HUES48 (cell line): ENCODE data around the gene HOXC12.

Source experiments
- H3K27ac ChIP-seq: one replicate; pipeline ENCODE4 v1.7.0; 2013; ENCODE audit warnings: low read depth, low read length, inconsistent platforms
- H3K27me3 ChIP-seq: 2 replicates; pipeline ENCODE4 v1.6.1; 2013; ENCODE audit warnings: mild to moderate bottlenecking, low read length; ENCODE audit not compliant: control insufficient read depth, insufficient read depth
- H3K36me3 ChIP-seq: 2 replicates; pipeline ENCODE4 v1.6.1; 2013; ENCODE audit warnings: low read length; ENCODE audit not compliant: control insufficient read depth, insufficient read depth
- H3K4me1 ChIP-seq: 2 replicates; pipeline ENCODE4 v1.6.1; 2013; ENCODE audit warnings: mild to moderate bottlenecking, low read length; ENCODE audit not compliant: control insufficient read depth, insufficient read depth
- H3K4me3 ChIP-seq: 2 replicates; pipeline ENCODE4 v1.5.1; 2013; ENCODE audit warnings: mild to moderate bottlenecking, low read depth, low read length
- H3K9ac ChIP-seq: 2 replicates; pipeline ENCODE4 v1.6.1; 2013; ENCODE audit warnings: mild to moderate bottlenecking, low read depth, low read length, moderate library complexity
- H3K9me3 ChIP-seq: 2 replicates; pipeline ENCODE4 v1.6.1; 2013; ENCODE audit warnings: low read length; ENCODE audit not compliant: control insufficient read depth, insufficient read depth

The HOXC12 gene

DNA sequence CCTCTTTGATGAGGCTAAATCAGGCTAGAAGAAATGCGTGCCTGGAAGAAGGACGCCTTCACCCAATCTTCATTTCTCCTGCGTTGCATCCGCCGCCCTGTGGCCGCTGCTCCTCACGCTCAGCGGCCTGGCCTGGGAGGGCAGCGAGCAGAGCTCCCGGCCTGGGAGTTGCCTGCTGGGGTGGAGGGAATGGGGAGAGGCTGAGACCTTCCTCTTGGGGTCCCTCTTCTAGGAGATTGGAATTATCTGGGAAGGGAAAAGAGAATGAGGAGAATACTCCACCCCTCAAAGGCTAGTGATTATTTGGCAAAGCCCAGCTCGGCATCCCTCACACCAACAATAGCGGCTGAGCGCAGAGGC is 2.4 kb upstream of the HOXC12 start:
- H3K36me3 ChIP-seq = no peaks in the 10 kb centered on the region
- H3K4me1 ChIP-seq = 0 out of 2 replicates have a peak, but pooled peaks cover 5% of the 10 kb centered on the region
- H3K27me3 ChIP-seq = peaks cover 100% of the 10 kb centered on the region
- H3K4me3 ChIP-seq = no peak overlapping the region
- no peak overlapping the region for H3K27ac ChIP-seq
- no peak overlapping the region for H3K9ac ChIP-seq
- H3K9me3 ChIP-seq = 0 out of 2 replicates have a peak, but pooled peaks cover 3% of the 10 kb centered on the region

DNA sequence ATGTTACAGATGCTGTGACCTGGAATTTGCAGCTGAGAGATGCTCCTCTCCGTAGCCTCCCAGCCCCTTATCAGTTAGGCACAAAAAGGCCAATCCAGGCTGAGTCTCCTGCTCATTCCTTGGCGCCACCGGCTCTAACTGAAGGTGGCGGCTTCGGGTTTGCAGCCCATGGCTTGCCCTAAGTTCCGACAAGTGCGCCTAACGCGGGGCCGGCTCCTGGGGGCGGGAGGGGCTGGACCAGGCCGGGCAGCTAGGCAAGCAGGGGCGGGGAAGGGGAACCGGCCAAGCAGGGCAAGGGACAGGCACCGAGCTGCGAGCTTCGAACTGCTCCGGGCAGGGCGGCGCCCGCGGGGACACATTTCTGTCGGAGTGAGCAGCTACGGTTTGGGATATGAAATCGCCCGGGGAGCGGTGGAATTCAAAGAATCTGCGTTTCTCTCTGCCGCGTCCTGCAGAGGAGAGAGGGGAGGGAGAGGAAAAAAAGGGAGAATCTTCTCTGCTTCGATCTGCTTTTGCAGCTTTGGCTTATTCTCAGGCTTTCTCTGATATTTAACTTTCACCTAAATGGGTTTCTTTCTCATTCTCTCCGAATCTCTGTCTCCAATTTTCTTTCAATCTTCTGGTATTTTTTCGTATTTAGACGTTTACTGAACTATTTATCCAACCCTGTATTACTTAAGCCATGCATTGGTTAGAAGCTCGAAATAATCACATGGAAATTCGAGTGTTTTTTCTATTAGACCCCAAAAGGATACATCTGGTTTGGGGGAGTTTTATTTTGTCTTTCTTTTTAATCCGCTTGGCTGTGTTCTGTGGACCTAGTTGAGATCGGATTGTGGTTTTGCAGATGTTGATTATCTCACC is 1.6 kb upstream of the HOXC12 start:
- 0 out of 2 replicates have a peak, but pooled peaks cover 3% of the 10 kb centered on the region for H3K9me3 ChIP-seq
- H3K27ac ChIP-seq = no peak overlapping the region
- no peak overlapping the region for H3K4me3 ChIP-seq

DNA sequence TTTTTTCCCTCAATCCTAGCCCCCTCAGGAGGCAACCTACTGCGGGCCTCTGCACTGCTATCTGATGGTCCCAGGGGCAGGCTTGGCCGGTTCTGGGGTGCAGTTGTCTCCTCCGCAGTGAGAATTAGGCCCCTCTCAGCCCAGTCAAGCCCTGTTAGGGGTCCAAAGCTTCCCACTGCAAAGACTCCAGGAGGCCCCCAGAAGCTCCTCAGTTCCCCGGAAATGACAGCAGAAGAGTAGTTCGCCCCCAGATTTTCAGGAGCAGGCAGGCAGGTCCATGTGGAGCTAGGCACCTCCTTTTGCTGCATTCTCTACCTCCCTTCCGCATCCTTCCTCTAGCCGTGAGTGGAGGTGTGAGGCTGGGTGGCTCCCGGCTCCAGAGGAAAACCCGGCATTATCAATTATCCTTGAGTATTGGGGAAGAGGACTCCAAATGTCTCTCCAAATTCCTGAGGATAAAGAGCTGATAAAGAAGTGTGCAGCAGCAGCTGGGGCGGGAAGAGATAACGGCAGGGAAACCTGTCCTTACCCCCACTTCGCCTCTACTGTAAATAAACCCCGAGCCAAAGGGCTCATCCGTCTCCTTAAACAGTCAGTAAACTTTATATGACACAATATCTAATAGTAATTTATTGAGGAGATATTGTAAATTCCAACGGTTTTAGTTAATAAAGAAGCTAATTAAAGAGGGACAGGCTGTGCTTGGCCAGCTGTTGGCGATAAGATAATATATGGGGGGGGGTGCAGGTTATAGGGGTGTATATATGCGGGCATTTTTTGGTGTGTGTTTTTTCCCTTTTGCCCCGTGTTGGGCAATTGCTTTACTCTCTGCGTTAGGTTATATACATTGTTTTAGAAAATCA is 641 bp upstream of the HOXC12 start:
- Histone ChIP-seq H3K4me1 (0 out of 2 replicates have a peak, but pooled peaks cover 5% of the 10 kb centered on the region), H3K27me3 (peaks cover 100% of the 10 kb centered on the region), H3K9me3 (0 out of 2 replicates have a peak, but pooled peaks cover 3% of the 10 kb centered on the region), H3K4me3 (no peak overlapping the region), H3K9ac (no peak overlapping the region), H3K27ac (no peak overlapping the region), H3K36me3 (no peaks in the 10 kb centered on the region)

More for the DNA sequence above, 1.6 kb upstream of the HOXC12 start:
- Histone ChIP-seq H3K9ac (no peak overlapping the region), H3K4me1 (0 out of 2 replicates have a peak, but pooled peaks cover 5% of the 10 kb centered on the region), H3K36me3 (no peaks in the 10 kb centered on the region), H3K27me3 (peaks cover 100% of the 10 kb centered on the region)

DNA sequence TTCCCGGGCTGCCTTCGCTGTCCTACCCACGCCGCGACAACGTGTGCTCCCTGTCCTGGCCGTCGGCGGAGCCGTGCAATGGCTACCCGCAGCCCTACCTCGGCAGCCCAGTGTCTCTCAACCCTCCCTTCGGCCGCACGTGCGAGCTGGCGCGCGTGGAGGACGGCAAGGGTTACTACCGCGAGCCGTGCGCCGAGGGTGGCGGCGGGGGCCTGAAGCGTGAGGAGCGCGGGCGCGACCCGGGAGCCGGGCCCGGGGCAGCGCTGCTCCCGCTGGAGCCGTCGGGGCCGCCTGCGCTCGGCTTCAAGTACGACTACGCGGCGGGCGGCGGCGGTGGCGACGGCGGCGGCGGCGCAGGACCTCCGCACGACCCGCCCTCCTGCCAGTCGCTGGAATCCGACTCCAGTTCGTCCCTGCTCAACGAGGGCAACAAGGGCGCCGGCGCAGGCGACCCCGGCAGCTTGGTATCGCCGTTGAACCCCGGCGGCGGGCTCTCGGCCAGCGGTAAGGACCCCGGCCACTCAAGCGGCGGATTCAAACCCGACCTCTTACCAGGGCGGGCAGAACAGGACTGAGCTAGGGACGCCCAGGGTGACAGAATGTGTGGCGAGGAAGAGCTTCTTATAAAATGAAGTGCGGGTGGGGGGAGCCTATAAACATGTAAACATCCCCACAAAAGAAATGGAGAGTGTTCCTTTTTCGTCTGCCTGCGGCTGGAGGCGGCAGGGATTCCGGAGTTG is 503 bp downstream of the HOXC12 start:
- Histone ChIP-seq H3K4me3 (no peak overlapping the region), H3K9ac (no peak overlapping the region), H3K9me3 (0 out of 2 replicates have a peak, but pooled peaks cover 3% of the 10 kb centered on the region), H3K36me3 (no peaks in the 10 kb centered on the region), H3K27me3 (peaks cover 100% of the 10 kb centered on the region), H3K27ac (no peak overlapping the region), H3K4me1 (0 out of 2 replicates have a peak, but pooled peaks cover 3% of the 10 kb centered on the region)

DNA sequence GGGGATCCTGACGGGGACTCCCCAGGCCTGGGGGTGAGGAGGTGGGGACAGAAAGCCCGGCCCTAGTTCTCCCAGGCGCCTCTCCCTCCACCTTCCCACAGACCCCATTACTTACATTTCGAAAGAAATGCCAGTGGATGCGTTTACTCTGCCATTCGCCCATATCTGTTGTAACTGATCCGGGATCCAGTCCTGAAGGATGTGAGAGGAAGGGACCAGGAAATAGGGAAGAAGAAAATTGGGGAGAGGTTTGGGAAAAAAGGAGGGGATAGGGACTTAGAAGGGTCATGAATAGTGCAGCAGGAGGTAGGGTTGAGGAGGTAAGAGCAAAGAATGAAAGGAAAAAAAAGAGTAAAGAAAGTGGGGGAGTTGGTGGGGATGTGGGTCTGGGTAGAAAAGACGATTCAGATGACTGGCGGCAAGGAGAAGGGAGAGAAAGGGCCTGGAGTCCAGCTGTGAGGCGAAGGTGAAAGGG is 1.1 kb downstream of the HOXC12 start:
- H3K27me3 ChIP-seq = peaks cover 100% of the 10 kb centered on the region
- H3K9ac ChIP-seq = no peak overlapping the region
- no peak overlapping the region for H3K27ac ChIP-seq
- no peak overlapping the region for H3K4me3 ChIP-seq
- 0 out of 2 replicates have a peak, but pooled peaks cover 3% of the 10 kb centered on the region for H3K9me3 ChIP-seq
- no peaks in the 10 kb centered on the region for H3K36me3 ChIP-seq
- no peaks in the 10 kb centered on the region for H3K4me1 ChIP-seq

DNA sequence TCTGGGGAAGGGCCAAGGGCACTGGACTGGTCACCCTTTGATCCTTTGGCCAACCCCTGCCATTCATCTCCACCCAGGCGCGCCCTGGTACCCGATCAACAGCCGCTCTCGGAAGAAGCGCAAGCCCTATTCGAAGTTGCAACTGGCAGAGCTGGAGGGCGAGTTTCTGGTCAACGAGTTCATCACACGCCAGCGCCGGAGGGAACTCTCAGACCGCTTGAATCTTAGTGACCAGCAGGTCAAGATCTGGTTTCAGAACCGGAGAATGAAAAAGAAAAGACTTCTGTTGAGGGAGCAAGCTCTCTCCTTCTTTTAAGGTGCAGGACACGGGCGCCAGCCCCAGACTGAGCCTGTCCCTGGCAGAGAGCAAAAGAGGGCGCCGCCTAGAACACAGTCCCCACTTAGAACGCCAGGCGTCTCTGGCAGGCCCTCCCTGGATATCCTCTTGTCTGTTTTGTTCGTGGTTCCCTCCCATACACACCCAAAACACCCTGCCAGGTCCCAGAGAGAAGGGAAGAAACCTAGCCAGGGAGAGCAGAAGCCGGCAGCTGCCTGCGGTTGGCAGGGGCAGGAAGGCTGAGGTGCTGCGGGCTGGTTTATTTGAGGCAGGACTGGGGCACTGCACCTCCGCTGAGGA is 1.7 kb downstream of the HOXC12 start:
- H3K27ac ChIP-seq = no peak overlapping the region
- H3K36me3 ChIP-seq = no peaks in the 10 kb centered on the region
- H3K4me3 ChIP-seq = no peak overlapping the region
- no peak overlapping the region for H3K9ac ChIP-seq
- H3K9me3 ChIP-seq = 0 out of 2 replicates have a peak, but pooled peaks cover 3% of the 10 kb centered on the region
- peaks cover 100% of the 10 kb centered on the region for H3K27me3 ChIP-seq
- H3K4me1 ChIP-seq = no peaks in the 10 kb centered on the region

DNA sequence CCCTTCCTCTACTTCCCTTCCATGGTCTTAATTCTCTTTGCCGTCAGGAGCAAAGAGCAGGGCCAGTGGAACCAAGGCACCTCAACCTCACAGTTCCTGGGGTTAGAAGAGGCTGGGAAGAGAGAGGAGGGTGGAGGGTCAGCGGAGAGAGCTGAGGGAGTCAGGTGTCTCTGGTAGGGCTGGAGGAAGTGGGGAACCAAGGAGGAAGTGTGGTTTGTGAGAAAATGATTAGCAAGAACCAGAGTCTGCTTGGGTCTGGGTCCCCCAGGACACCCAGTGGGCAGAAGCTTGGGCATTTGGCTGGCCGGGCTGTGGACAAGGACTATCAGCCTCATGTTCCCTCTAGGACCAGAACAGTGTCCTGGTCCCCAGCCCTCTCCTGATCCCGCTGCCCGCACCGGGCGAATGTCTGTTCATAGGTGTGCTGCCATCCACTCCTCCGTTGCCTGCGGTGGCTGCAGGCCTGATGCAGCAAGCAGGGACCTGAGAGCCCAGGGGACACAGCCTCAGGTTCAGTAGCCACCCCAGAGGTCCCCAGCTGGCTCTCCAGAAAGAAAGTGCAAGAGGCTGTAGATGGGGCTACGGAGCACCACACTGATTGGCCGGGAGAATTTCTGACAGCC is 2.3 kb downstream of the HOXC12 start:
- Histone ChIP-seq H3K4me3 (no peak overlapping the region), H3K4me1 (no peaks in the 10 kb centered on the region), H3K36me3 (no peaks in the 10 kb centered on the region), H3K9me3 (0 out of 2 replicates have a peak, but pooled peaks cover 3% of the 10 kb centered on the region), H3K27me3 (peaks cover 100% of the 10 kb centered on the region), H3K9ac (no peak overlapping the region), H3K27ac (no peak overlapping the region)

DNA sequence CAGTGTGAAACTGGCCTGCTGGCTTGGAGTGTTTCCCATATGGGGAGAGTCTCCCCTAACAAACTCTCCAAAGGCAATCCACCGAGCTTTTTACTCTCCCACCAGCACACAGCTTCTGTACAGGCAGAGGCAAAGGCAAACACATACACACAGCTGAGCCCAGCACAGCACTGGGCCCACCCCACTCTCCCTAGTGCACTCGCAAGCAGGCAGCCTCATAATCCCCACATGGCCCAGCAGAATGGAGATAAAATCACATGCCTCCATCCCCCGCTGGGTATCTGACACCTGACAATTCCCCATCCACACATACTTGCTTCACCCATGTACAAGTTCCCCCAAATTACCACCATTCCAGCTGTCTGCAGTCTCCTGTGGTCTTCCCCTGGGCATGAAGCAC is 3.4 kb downstream of the HOXC12 start:
- H3K27me3 ChIP-seq = peaks cover 100% of the 10 kb centered on the region
- H3K4me1 ChIP-seq = no peaks in the 10 kb centered on the region
- H3K36me3 ChIP-seq = no peaks in the 10 kb centered on the region
- H3K9ac ChIP-seq = no peak overlapping the region
- no peak overlapping the region for H3K27ac ChIP-seq
- H3K4me3 ChIP-seq = no peak overlapping the region
- H3K9me3 ChIP-seq = 0 out of 2 replicates have a peak, but pooled peaks cover 3% of the 10 kb centered on the region

DNA sequence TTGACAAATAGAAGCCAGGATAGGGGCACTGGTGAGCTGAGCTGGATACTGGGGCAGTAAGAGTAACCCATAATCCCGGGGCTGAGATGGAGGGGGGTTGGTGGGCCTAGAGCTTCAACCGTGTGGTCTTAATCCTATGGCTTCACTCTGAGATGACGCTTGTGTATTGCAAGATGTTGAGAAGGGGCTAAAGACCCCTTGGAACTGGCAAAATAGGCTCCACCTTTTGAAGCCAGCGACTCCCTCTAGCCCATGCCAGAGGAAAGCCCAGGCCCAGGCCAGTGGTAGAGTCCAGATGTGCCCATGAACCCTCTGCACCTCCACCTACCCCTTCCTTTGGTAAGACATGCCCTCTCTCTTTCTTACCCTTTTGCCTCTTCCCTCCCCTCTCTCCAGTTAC is 4.6 kb downstream of the HOXC12 start:
- Histone ChIP-seq H3K27me3 (peaks cover 100% of the 10 kb centered on the region), H3K36me3 (no peaks in the 10 kb centered on the region), H3K9ac (no peak overlapping the region)

More for the DNA sequence above, 4.6 kb downstream of the HOXC12 start:
- Histone ChIP-seq H3K9me3 (no peaks in the 10 kb centered on the region), H3K4me3 (no peak overlapping the region), H3K27ac (no peak overlapping the region), H3K4me1 (no peaks in the 10 kb centered on the region)
